Gastrocnemius medialis (tissue), 4 donors: ENCODE measurements around the gene UBR2.

Experiments
- POLR2A ChIP-seq, 2 donors: fragments of 450-650 bp; IDR thresholded peaks; one replicate each; pipeline ENCODE4 v1.6.1; 2017; ENCODE audit warnings: antibody characterized with exemption in 2 of 2, mild to moderate bottlenecking in 2 of 2, moderate library complexity in 2 of 2
- TF ChIP-seq, protein P1 (sequence below), 5 experiments: fragments of 450-650 bp in 3 of 5; fragments of 200-600 bp in 2 of 5; sonication (generic) in 2 of 5; IDR thresholded peaks in 4 of 5; conservative IDR thresholded peaks in 1 of 5; 1 replicate in 4 of 5; 2 replicates in 1 of 5; pipeline ENCODE4 v1.5.1; 2016 to 2019; ENCODE audit warnings: antibody characterized with exemption in 5 of 5, mild to moderate bottlenecking in 3 of 5, moderate library complexity in 3 of 5

- TF ChIP-seq, protein P1, sequence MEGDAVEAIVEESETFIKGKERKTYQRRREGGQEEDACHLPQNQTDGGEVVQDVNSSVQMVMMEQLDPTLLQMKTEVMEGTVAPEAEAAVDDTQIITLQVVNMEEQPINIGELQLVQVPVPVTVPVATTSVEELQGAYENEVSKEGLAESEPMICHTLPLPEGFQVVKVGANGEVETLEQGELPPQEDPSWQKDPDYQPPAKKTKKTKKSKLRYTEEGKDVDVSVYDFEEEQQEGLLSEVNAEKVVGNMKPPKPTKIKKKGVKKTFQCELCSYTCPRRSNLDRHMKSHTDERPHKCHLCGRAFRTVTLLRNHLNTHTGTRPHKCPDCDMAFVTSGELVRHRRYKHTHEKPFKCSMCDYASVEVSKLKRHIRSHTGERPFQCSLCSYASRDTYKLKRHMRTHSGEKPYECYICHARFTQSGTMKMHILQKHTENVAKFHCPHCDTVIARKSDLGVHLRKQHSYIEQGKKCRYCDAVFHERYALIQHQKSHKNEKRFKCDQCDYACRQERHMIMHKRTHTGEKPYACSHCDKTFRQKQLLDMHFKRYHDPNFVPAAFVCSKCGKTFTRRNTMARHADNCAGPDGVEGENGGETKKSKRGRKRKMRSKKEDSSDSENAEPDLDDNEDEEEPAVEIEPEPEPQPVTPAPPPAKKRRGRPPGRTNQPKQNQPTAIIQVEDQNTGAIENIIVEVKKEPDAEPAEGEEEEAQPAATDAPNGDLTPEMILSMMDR (IDR thresholded peaks at IDR 0.05 in 4 of 5, conservative IDR thresholded peaks at IDR 0.05 in 1 of 5): no peak
- TF ChIP-seq POLR2A (IDR thresholded peaks at IDR 0.05): no peak
These were observed 178.5 kb downstream of the UBR2 start for GRCh38 chr6:42742116-42742894.
